ENCODE results near the gene PITPNM2. TPM values are rescaled to one million over a fixed set of nuclear protein-coding genes. Genes with fewer than 3 reads are reported as not detected.

The PITPNM2 gene
- polyA plus RNA-seq, 1 of the 3 experiments (the other 2 are of a cell fraction): 3.7 TPM

DNA sequence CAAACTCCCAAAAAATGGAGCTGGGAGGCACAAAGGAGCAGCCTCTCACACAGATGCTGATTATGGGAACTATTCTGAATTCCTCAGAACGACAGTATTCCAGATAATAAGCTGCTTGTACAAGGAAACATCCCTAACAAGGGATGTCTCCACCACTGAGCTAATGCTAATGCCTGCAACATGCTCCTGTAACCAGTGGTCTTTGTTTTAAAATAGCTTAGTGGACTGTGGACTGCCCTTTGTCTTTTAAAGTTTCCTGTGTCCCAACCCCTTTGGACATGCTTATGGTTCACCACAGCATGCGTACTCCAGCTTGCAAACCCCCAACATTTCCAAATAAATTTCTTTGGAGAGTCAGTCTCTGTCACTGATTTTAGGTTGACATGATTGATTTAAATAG, 16.4 kb upstream of the PITPNM2 start:
- no peak overlapping the region for H2AFZ ChIP-seq (ENCODE audit: low read depth)
- peaks cover 25 to 27% of the 10 kb centered on the region in 2 experiments for H3K36me3 ChIP-seq (replicated peaks in 1 of 2; ENCODE audit: control insufficient read depth in 1 of 2, insufficient read depth in 2 of 2, low read length in 1 of 2)

DNA sequence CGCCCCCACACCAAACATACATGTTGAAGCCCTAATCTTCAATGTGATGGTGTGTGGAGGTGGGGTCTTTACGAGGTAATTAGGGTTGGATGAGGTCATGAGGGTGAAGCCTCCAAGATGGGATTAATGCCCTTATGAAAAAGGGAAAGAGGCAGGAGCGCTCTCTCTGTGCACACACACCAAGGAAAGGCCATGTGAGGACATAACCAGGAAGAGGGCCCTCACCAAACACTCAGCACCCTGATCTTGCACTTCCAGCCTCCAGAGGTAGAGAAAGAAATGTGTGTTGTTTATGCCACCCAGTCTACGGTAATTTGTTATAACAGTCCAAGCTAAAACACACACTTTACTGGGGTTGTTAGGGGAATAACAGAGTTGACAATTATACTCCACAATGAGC, 14.6 kb upstream of the PITPNM2 start:
- POLR2A ChIA-PET: no interaction called here
- WGBS (ENCODE audit: low lambda C conversion rate): 93% methylated on average over 4 of the region's 4 CpGs
- CTCF ChIA-PET: interaction anchor here (1.8 to 3.2 kb wide), 2 partner anchors 10 to 14 kb away, joined by 5 to 10 read pairs; no protein-coding TSS in a partner anchor

More for the DNA sequence above, 16.4 kb upstream of the PITPNM2 start:
- Histone ChIP-seq H3K4me1 (ENCODE audit: control insufficient read depth in 1 of 2, insufficient read depth in 2 of 2, low read depth in 1 of 2, low read length in 1 of 2) (no peaks in the 10 kb centered on the region), H3K9me2 (no peaks in the 10 kb centered on the region), H4K20me1 (ENCODE audit: insufficient read depth) (no peaks in the 10 kb centered on the region), H3K27ac (ENCODE audit: low read depth in 2 of 2, low read length in 1 of 2) (no peak overlapping the region), H3K4me2 (no peak overlapping the region), H3K9ac (no peak overlapping the region), H3K79me2 (ENCODE audit: insufficient read depth) (no peaks in the 10 kb centered on the region), H3K27me3 (ENCODE audit: insufficient read depth) (no peaks in the 10 kb centered on the region), H3K9me3 (no peaks in the 10 kb centered on the region), H3F3A (replicated peaks; ENCODE audit: insufficient read depth) (no peaks in the 10 kb centered on the region), H3K4me3 (ENCODE audit: low read depth in 2 of 2, low read length in 1 of 2) (no peak overlapping the region)
- CTCF ChIA-PET: interaction anchor here (0.9 kb wide), 1 partner anchor 435 kb away, joined by 3 read pairs; the partner anchor contains the start of gene DDX55
- 83% methylated on average over 2 of the region's 2 CpGs for WGBS (ENCODE audit: low lambda C conversion rate)
- POLR2A ChIA-PET: no interaction called here
- no peak for DNase-seq
- TF ChIP-seq MEF2A (IDR thresholded peaks at IDR 0.05; ENCODE audit: borderline replicate concordance, low read depth) (no peak), TAF1 (IDR thresholded peaks at IDR 0.05; ENCODE audit: borderline replicate concordance, low read depth, low read length) (no peak), GATA2 (CRISPR knock-in tag; IDR thresholded peaks at IDR 0.05) (no peak), RXRA (IDR thresholded peaks at IDR 0.05; ENCODE audit: borderline replicate concordance, low read depth) (no peak), RAD21 (IDR thresholded peaks at IDR 0.05; ENCODE audit: low read length) (no peak), YY1 (IDR thresholded peaks at IDR 0.05; ENCODE audit: low read depth) (no peak)
- TF ChIP-seq, protein P1, sequence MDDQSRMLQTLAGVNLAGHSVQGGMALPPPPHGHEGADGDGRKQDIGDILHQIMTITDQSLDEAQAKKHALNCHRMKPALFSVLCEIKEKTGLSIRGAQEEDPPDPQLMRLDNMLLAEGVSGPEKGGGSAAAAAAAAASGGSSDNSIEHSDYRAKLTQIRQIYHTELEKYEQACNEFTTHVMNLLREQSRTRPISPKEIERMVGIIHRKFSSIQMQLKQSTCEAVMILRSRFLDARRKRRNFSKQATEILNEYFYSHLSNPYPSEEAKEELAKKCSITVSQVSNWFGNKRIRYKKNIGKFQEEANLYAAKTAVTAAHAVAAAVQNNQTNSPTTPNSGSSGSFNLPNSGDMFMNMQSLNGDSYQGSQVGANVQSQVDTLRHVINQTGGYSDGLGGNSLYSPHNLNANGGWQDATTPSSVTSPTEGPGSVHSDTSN (IDR thresholded peaks at IDR 0.05): no peak
- TF ChIP-seq, protein P2, sequence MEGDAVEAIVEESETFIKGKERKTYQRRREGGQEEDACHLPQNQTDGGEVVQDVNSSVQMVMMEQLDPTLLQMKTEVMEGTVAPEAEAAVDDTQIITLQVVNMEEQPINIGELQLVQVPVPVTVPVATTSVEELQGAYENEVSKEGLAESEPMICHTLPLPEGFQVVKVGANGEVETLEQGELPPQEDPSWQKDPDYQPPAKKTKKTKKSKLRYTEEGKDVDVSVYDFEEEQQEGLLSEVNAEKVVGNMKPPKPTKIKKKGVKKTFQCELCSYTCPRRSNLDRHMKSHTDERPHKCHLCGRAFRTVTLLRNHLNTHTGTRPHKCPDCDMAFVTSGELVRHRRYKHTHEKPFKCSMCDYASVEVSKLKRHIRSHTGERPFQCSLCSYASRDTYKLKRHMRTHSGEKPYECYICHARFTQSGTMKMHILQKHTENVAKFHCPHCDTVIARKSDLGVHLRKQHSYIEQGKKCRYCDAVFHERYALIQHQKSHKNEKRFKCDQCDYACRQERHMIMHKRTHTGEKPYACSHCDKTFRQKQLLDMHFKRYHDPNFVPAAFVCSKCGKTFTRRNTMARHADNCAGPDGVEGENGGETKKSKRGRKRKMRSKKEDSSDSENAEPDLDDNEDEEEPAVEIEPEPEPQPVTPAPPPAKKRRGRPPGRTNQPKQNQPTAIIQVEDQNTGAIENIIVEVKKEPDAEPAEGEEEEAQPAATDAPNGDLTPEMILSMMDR (IDR thresholded peaks at IDR 0.05): no peak

More for the DNA sequence above, 14.6 kb upstream of the PITPNM2 start:
- H3K79me2 ChIP-seq (ENCODE audit: insufficient read depth): no peaks in the 10 kb centered on the region
- no peaks in the 10 kb centered on the region for H3K9me3 ChIP-seq
- no peak overlapping the region for H2AFZ ChIP-seq (ENCODE audit: low read depth)
- H3K27me3 ChIP-seq (ENCODE audit: insufficient read depth): no peaks in the 10 kb centered on the region
- no peak overlapping the region for H3K27ac ChIP-seq (ENCODE audit: low read depth in 2 of 2, low read length in 1 of 2)
- H3F3A ChIP-seq (replicated peaks; ENCODE audit: insufficient read depth): peaks cover 3% of the 10 kb centered on the region
- no peaks in the 10 kb centered on the region for H3K9me2 ChIP-seq
- no peak overlapping the region for H3K4me3 ChIP-seq (ENCODE audit: low read depth in 2 of 2, low read length in 1 of 2)
- peaks cover 32 to 45% of the 10 kb centered on the region in 2 experiments for H3K36me3 ChIP-seq (replicated peaks in 1 of 2; ENCODE audit: control insufficient read depth in 1 of 2, insufficient read depth in 2 of 2, low read length in 1 of 2)
- H3K4me2 ChIP-seq: no peak overlapping the region
- DNase-seq: no peak
- H4K20me1 ChIP-seq (ENCODE audit: insufficient read depth): no peaks in the 10 kb centered on the region
- no peak overlapping the region for H3K9ac ChIP-seq
- TF ChIP-seq GABPA (IDR thresholded peaks at IDR 0.05; ENCODE audit: low read depth) (no peak), RCOR1 (IDR thresholded peaks at IDR 0.05; ENCODE audit: low read length) (no peak), NRF1 (IDR thresholded peaks at IDR 0.05; ENCODE audit: low read depth, low read length) (no peak), TCF12 (IDR thresholded peaks at IDR 0.05) (no peak), FOSL2 (IDR thresholded peaks at IDR 0.05; ENCODE audit: borderline replicate concordance, low read depth) (no peak)
- TF ChIP-seq, protein P1 (IDR thresholded peaks at IDR 0.05): no peak
- no peaks in the 10 kb centered on the region for H3K4me1 ChIP-seq (ENCODE audit: control insufficient read depth in 1 of 2, insufficient read depth in 2 of 2, low read depth in 1 of 2, low read length in 1 of 2)

All from SK-N-SH (cell line).